ENCODE measurements around the gene SETD5. TPM values are rescaled to one million over a fixed set of nuclear protein-coding genes. Genes with fewer than 3 reads are reported as not detected.
A peak's percentile ranks its signal among the peaks of the same experiment; 100 is the strongest.

The SETD5 gene
- total RNA-seq, 1 experiment from 2014 or later: 111 TPM

- Histone ChIP-seq H3K4me2 (ENCODE audit: low read depth, low read length, poor library complexity, severe bottlenecking) (peak overlapping the region; percentile 2), H3K4me1 (ENCODE audit: low read length) (peaks cover 52% of the 10 kb centered on the region), H3K27ac (ENCODE audit: low read length) (peak overlapping the region; percentile 38), H3K9ac (ENCODE audit: low read length) (no peak overlapping the region), H3K36me3 (ENCODE audit: insufficient read depth, low read length) (peaks cover 12% of the 10 kb centered on the region), H3K79me2 (ENCODE audit: low read length) (peaks cover 100% of the 10 kb centered on the region), H3K9me3 (ENCODE audit: low read length) (no peaks in the 10 kb centered on the region), H2AFZ (ENCODE audit: low read length) (no peak overlapping the region), H3K9me2 (replicated peaks; ENCODE audit: insufficient read depth, low read length) (no peaks in the 10 kb centered on the region), H4K20me1 (ENCODE audit: insufficient read depth, low read depth, low read length) (peaks cover 62% of the 10 kb centered on the region), H3K27me3 (ENCODE audit: low read length) (no peaks in the 10 kb centered on the region), H3K4me3 (ENCODE audit: low read length) (no peak overlapping the region)
- no peak for DNase-seq
These were observed 12.8 kb downstream of the SETD5 start for GRCh38 chr3:9409981-9410854.

GRCh38 chr3:9411302-9411701, 13.9 kb downstream of the SETD5 start:
- peaks cover 12% of the 10 kb centered on the region for H3K36me3 ChIP-seq (ENCODE audit: insufficient read depth, low read length)
- H3K4me1 ChIP-seq (ENCODE audit: low read length): peaks cover 41% of the 10 kb centered on the region
- H3K9ac ChIP-seq (ENCODE audit: low read length): no peak overlapping the region

DNA sequence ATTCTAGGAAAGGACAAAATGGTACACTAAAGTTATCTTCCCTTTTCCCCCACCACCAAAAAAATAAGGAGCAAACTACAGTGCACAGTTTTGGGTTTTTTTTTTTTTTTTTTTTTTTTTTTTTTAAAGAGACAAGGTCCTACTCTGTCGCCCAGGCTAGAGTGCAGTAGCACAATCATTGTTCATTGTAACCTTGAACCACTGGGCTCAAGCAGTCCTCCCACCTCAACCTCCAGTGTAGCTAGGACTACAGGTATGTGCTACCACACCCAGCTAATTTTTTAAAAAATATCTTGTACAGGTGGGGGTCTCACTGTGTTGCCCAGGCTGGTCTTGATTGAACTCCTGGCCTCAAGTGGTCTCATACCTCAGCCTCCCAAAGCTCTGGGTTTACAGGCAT, 14.9 kb downstream of the SETD5 start:
- H3K9me2 ChIP-seq (replicated peaks; ENCODE audit: insufficient read depth, low read length): no peaks in the 10 kb centered on the region
- H2AFZ ChIP-seq (ENCODE audit: low read length): no peak overlapping the region
- peaks cover 12% of the 10 kb centered on the region for H3K36me3 ChIP-seq (ENCODE audit: insufficient read depth, low read length)
- H3K4me2 ChIP-seq (ENCODE audit: low read depth, low read length, poor library complexity, severe bottlenecking): no peak overlapping the region
- H3K9me3 ChIP-seq (ENCODE audit: low read length): no peaks in the 10 kb centered on the region
- no peak overlapping the region for H3K4me3 ChIP-seq (ENCODE audit: low read length)
- no peak overlapping the region for H3K9ac ChIP-seq (ENCODE audit: low read length)
- peaks cover 100% of the 10 kb centered on the region for H3K79me2 ChIP-seq (ENCODE audit: low read length)
- H4K20me1 ChIP-seq (ENCODE audit: insufficient read depth, low read depth, low read length): peaks cover 55% of the 10 kb centered on the region
- no peak for DNase-seq
- peaks cover 31% of the 10 kb centered on the region for H3K4me1 ChIP-seq (ENCODE audit: low read length)
- no peak overlapping the region for H3K27ac ChIP-seq (ENCODE audit: low read length)
- H3K27me3 ChIP-seq (ENCODE audit: low read length): no peaks in the 10 kb centered on the region

More at GRCh38 chr3:9411302-9411701, 13.9 kb downstream of the SETD5 start:
- Histone ChIP-seq H3K4me3 (ENCODE audit: low read length) (no peak overlapping the region), H4K20me1 (ENCODE audit: insufficient read depth, low read depth, low read length) (peaks cover 60% of the 10 kb centered on the region), H3K9me3 (ENCODE audit: low read length) (no peaks in the 10 kb centered on the region), H3K9me2 (replicated peaks; ENCODE audit: insufficient read depth, low read length) (no peaks in the 10 kb centered on the region), H2AFZ (ENCODE audit: low read length) (no peak overlapping the region), H3K79me2 (ENCODE audit: low read length) (peaks cover 100% of the 10 kb centered on the region), H3K27ac (ENCODE audit: low read length) (no peak overlapping the region), H3K4me2 (ENCODE audit: low read depth, low read length, poor library complexity, severe bottlenecking) (no peak overlapping the region), H3K27me3 (ENCODE audit: low read length) (no peaks in the 10 kb centered on the region)
- no peak for DNase-seq

GRCh38 chr3:9414826-9415225, 17.4 kb downstream of the SETD5 start:
- H3K9me2 ChIP-seq (replicated peaks; ENCODE audit: insufficient read depth, low read length): no peaks in the 10 kb centered on the region
- H4K20me1 ChIP-seq (ENCODE audit: insufficient read depth, low read depth, low read length): peaks cover 38% of the 10 kb centered on the region
- no peaks in the 10 kb centered on the region for H3K9me3 ChIP-seq (ENCODE audit: low read length)
- no peak overlapping the region for H2AFZ ChIP-seq (ENCODE audit: low read length)
- no peak overlapping the region for H3K4me2 ChIP-seq (ENCODE audit: low read depth, low read length, poor library complexity, severe bottlenecking)
- peaks cover 8% of the 10 kb centered on the region; the same call in 1 of the 2 replicates for H3K36me3 ChIP-seq (ENCODE audit: insufficient read depth, low read length)
- no peak overlapping the region for H3K27ac ChIP-seq (ENCODE audit: low read length)
- no peak overlapping the region for H3K4me3 ChIP-seq (ENCODE audit: low read length)
- no peak overlapping the region for H3K9ac ChIP-seq (ENCODE audit: low read length)
- peaks cover 13% of the 10 kb centered on the region for H3K4me1 ChIP-seq (ENCODE audit: low read length)
- H3K79me2 ChIP-seq (ENCODE audit: low read length): peaks cover 99% of the 10 kb centered on the region
- no peaks in the 10 kb centered on the region for H3K27me3 ChIP-seq (ENCODE audit: low read length)
- DNase-seq: no peak

GRCh38 chr3:9415485-9416138, 18.2 kb downstream of the SETD5 start:
- Histone ChIP-seq H3K9me3 (ENCODE audit: low read length) (no peaks in the 10 kb centered on the region), H3K4me3 (ENCODE audit: low read length) (no peak overlapping the region), H3K27ac (ENCODE audit: low read length) (no peak overlapping the region), H3K9me2 (replicated peaks; ENCODE audit: insufficient read depth, low read length) (no peaks in the 10 kb centered on the region), H3K9ac (ENCODE audit: low read length) (no peak overlapping the region), H3K79me2 (ENCODE audit: low read length) (peaks cover 99% of the 10 kb centered on the region), H3K4me2 (ENCODE audit: low read depth, low read length, poor library complexity, severe bottlenecking) (no peak overlapping the region), H4K20me1 (ENCODE audit: insufficient read depth, low read depth, low read length) (peaks cover 38% of the 10 kb centered on the region), H3K4me1 (ENCODE audit: low read length) (peaks cover 11% of the 10 kb centered on the region; the same call in 1 of the 2 replicates), H3K27me3 (ENCODE audit: low read length) (no peaks in the 10 kb centered on the region), H3K36me3 (ENCODE audit: insufficient read depth, low read length) (peaks cover 12% of the 10 kb centered on the region; the same call in 1 of the 2 replicates), H2AFZ (ENCODE audit: low read length) (no peak overlapping the region)
- DNase-seq: no peak

GRCh38 chr3:9416139-9416780, 18.8 kb downstream of the SETD5 start:
- H3K4me3 ChIP-seq (ENCODE audit: low read length): no peak overlapping the region
- no peaks in the 10 kb centered on the region for H3K9me2 ChIP-seq (replicated peaks; ENCODE audit: insufficient read depth, low read length)
- no peak overlapping the region for H2AFZ ChIP-seq (ENCODE audit: low read length)
- no peak for DNase-seq
- H3K9ac ChIP-seq (ENCODE audit: low read length): no peak overlapping the region
- H3K79me2 ChIP-seq (ENCODE audit: low read length): peaks cover 99% of the 10 kb centered on the region
- H4K20me1 ChIP-seq (ENCODE audit: insufficient read depth, low read depth, low read length): peaks cover 41% of the 10 kb centered on the region
- no peaks in the 10 kb centered on the region for H3K9me3 ChIP-seq (ENCODE audit: low read length)
- H3K4me1 ChIP-seq (ENCODE audit: low read length): peaks cover 14% of the 10 kb centered on the region; the same call in 1 of the 2 replicates
- H3K36me3 ChIP-seq (ENCODE audit: insufficient read depth, low read length): peaks cover 19% of the 10 kb centered on the region; the same call in 1 of the 2 replicates
- H3K4me2 ChIP-seq (ENCODE audit: low read depth, low read length, poor library complexity, severe bottlenecking): no peak overlapping the region
- H3K27ac ChIP-seq (ENCODE audit: low read length): no peak overlapping the region
- no peaks in the 10 kb centered on the region for H3K27me3 ChIP-seq (ENCODE audit: low read length)

- Histone ChIP-seq H3K4me1 (ENCODE audit: low read length) (peaks cover 18% of the 10 kb centered on the region), H3K9me3 (ENCODE audit: low read length) (no peaks in the 10 kb centered on the region), H2AFZ (ENCODE audit: low read length) (no peak overlapping the region), H3K79me2 (ENCODE audit: low read length) (peaks cover 99% of the 10 kb centered on the region), H3K4me2 (ENCODE audit: low read depth, low read length, poor library complexity, severe bottlenecking) (no peak overlapping the region), H3K36me3 (ENCODE audit: insufficient read depth, low read length) (peaks cover 46% of the 10 kb centered on the region; the same call in 1 of the 2 replicates), H3K9ac (ENCODE audit: low read length) (no peak overlapping the region), H3K9me2 (replicated peaks; ENCODE audit: insufficient read depth, low read length) (no peaks in the 10 kb centered on the region), H4K20me1 (ENCODE audit: insufficient read depth, low read depth, low read length) (peaks cover 35% of the 10 kb centered on the region), H3K27ac (ENCODE audit: low read length) (peak overlapping the region; percentile 32; the same call in 1 of the 2 replicates), H3K27me3 (ENCODE audit: low read length) (no peaks in the 10 kb centered on the region), H3K4me3 (ENCODE audit: low read length) (no peak overlapping the region)
- DNase-seq: no peak
These were observed 23.6 kb downstream of the SETD5 start for GRCh38 chr3:9420850-9421549.
